KBM-7 (cell line): ENCODE data around the gene HOXA11.

Experiments used
- DNase-seq: peaks from one replicate; pipeline ENCODE4 v3.0.0-alpha.2; 2015
- in situ Hi-C: fragments of 300-500 bp; cut with MboI; formaldehyde crosslinking; loops from 2 replicates; pipeline ENCODE4 v1.14.3; 2020; ENCODE audit warnings: low sequenced_read_pairs, low pct_unique_long_range_greater_than_20kb, mixed read lengths

HOXA11 gene

GRCh38 chr7:27185013-27185853 is at the start of gene HOXA11:
Gene HOXA11, minus strand, starts transcription at chr7:27185232. Its CDS starts 88 bp downstream, at chr7:27185144.
- peak; percentile 83 for DNase-seq
- in situ Hi-C loops, result loop anchor here (25.0 kb wide), 1 partner anchor 823 kb away; no protein-coding TSS in a partner anchor

GRCh38 chr7:27229448-27229847 is 44.4 kb upstream of the HOXA11 start:
- DNase-seq, result no peak
- in situ Hi-C loops, result loop anchor here (25.0 kb wide), 1 partner anchor 358 kb away; no protein-coding TSS in a partner anchor

DNA sequence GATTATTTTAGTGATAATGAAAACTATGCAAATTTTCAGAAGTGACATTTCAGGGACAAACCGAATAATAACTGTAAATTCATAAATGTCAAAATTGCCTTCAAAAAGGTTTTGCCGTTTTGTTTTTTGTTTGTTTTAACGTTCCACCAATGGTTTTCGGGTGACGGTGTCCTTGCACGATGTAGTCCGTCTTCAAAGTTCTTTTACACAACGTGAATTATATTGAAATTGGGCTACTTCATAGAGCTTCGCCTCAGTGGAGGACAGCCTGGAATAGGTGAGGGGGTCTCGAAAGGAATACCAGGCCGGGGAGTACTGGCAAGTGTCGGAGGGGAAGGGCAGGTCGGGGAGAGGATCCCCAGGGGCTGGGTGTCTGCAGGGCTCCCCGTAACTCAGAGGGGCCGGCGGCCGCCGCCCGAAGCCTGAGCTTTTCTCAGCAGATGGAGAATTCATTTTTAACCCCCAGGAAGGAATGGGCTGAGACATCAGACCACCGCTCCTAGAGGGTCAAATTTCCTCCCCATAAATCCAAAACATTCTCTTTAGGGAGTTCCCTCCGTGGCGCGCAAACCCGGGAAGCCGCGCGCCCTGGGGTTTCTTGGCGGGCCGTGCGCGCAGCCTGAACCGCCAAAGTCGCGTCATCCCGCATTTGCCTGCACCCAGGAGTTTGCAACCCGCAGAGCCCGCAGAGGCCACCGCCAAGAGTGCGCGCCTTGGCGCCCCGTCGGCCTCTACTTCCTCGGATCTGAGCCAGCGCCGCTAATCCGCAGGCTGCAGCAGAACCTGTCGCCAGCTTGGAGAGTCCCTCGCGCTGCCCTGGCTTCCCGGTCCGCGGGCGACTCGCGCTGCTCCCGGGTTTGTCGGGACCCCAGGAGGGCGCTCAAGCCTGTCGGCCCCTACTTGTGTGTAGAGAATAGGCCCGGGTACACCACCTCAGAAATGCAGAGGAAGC is 40.2 kb upstream of the HOXA11 start:
- in situ Hi-C loops, result loop anchor here (25.0 kb wide), 1 partner anchor 362 kb away; no protein-coding TSS in a partner anchor
- no peak for DNase-seq

- DNase-seq, result no peak
- in situ Hi-C loops, result no loop called here
Observed at GRCh38 chr7:27223941-27224575, 39.0 kb upstream of the HOXA11 start.

DNA sequence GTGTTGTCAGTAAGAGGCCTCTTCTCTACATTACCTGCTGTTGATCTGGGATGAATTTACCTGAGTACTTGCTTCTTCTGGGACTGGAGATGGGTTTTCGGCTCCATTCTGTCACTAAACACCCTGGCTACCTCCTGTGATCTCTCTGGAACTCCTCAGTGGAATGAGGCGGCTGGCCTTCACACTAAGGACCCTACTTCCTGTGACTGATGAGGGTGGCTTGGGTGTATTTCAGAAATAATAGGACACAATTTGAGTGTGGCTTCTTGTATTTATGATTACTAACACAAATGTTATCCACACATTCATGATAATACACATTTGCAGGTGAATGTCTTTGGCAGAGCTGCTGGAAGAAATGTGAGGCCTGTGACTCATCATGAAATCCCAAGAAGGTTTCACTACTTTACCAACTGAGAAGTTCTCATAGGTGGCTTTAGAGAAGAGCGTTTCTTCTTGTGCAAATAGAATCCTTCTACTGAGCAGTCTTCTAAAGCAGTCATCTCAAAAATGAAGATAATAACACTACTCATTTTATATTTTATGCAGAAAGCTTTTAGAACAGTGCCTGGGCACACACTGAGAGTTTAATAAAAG is 36.3 kb upstream of the HOXA11 start:
- in situ Hi-C loops, result no loop called here
- DNase-seq, result no peak

GRCh38 chr7:27220440-27220955 is 35.5 kb upstream of the HOXA11 start:
- no peak for DNase-seq
- in situ Hi-C loops, result no loop called here

- DNase-seq, result no peak
- in situ Hi-C loops, result no loop called here
Observed at GRCh38 chr7:27219821-27220220, 34.8 kb upstream of the HOXA11 start.

- no peak for DNase-seq
- in situ Hi-C loops, result no loop called here
Observed at GRCh38 chr7:27217951-27218350, 32.9 kb upstream of the HOXA11 start.

DNA sequence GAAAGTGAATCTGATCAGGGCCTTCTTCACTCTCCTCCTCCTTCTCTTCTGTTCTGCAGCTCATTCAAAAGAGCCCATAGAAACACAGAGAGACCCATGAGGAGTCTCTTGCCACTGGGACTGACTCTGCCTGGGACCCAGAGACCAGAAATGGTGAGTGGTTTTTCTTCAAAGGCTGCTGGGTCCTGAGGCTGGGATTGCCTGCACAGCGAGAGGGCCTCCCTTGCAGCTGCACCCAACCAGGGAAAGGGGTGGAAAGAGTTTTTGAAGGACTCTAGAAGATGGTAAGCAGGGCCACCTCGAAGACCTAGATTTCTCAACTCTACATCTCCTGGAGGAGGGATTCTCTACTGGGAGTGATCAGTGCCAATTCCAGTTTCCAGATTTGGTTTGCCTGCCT is 30.3 kb upstream of the HOXA11 start:
- in situ Hi-C loops, result no loop called here

DNA sequence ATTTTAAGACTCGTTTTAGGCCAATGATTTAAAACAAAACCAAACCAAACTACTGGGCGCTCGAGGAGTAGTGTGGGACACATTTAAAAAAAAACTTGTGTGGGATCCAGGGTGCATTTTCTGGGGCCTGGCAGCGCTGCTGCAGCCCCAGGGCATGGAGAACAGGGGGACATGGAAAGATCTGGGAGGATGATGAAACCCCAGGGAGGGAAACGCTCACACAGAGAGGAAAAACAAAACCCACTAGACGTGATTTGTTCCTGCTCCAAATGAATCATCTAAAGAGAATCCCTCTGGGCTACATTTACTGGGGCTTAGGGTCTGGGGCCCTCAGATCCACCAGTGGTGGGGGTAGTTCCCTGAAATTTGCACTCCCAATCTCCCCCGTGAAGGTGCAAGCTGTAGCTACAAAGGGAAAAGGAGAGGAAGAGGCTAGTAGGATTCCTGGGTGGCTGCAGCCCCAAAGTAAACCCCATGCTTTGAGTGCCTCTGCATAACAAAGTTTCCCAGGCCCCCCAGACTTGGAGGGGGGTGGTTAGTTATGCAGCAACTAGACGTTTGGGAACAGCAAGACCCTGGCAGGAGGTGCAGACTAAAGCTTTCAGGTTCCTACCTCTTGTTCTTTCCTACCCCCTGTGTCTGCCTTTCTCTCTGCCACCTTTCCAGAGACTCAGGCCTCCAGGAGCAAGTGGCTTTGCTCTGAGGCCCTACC is 29.4 kb upstream of the HOXA11 start:
- in situ Hi-C loops, result no loop called here
- DNase-seq, result no peak

More for the DNA sequence above, 30.3 kb upstream of the HOXA11 start:
- no peak for DNase-seq

- in situ Hi-C loops, result no loop called here
- no peak for DNase-seq
Observed at GRCh38 chr7:27213433-27214238, 28.6 kb upstream of the HOXA11 start.

- no peak for DNase-seq
- in situ Hi-C loops, result no loop called here
Observed at GRCh38 chr7:27212497-27213432, 27.7 kb upstream of the HOXA11 start.

GRCh38 chr7:27211764-27212204 is 26.8 kb upstream of the HOXA11 start:
- in situ Hi-C loops, result no loop called here
- DNase-seq, result no peak

DNA sequence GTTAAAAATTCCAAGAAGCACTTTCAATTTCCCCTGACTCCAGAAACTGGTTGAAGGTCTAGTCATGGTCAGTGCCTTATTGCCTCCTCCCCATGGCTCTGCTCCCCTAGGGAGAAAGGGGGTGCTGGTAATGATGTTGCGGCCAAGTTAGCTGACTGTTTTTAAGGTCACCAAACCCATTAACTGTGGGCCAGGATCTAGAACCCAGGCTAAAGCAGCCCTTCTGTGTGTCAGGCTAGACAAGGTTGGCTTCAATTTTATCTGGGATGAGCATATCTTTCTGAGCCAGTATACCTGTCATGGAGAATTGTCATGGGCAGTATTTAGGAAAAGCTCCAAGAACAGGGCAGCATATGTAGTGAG is 26.0 kb upstream of the HOXA11 start:
- no peak for DNase-seq
- in situ Hi-C loops, result no loop called here

GRCh38 chr7:27210441-27211083 is 25.5 kb upstream of the HOXA11 start:
- in situ Hi-C loops, result no loop called here
- DNase-seq, result peak; percentile 56

DNA sequence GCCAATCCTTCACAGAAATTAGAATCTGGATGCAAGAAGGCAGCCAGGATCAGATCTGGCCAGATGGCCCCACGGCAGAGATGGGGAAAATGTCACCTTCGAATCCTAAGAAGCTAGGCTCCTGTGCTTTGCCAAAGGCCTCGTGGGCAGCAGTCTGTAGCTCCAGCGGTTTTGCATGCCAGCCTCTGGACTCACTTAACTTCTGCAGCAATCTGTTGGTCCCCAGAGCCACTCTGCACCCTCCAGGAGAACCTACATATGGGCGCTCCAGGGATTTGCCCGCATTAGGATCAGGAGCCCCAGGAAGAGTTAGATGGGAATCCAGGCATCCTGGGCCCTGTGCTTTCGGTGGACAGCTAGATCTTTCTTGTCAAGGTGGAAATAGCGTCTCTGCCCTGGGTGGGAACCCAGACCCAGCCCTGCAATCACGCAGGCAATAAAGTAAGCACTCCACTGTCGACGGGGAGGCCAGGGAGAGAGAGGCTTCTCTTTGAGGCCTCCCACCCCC is 25.0 kb upstream of the HOXA11 start:
- no peak for DNase-seq
- in situ Hi-C loops, result no loop called here
